Astrocyte of the hippocampus (primary cell): ENCODE measurements around the gene SET.
"Not testable (repeated sequence)": the region's sequence is repeated elsewhere in the genome, so short reads cannot be mapped to it uniquely, and the experiment has no call there.

Source experiments
- DNase-seq: peaks from one replicate; pipeline ENCODE4 v3.0.0; 2011; ENCODE audit warnings: low read depth, low spot score

SET gene, protein sequence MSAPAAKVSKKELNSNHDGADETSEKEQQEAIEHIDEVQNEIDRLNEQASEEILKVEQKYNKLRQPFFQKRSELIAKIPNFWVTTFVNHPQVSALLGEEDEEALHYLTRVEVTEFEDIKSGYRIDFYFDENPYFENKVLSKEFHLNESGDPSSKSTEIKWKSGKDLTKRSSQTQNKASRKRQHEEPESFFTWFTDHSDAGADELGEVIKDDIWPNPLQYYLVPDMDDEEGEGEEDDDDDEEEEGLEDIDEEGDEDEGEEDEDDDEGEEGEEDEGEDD

DNA sequence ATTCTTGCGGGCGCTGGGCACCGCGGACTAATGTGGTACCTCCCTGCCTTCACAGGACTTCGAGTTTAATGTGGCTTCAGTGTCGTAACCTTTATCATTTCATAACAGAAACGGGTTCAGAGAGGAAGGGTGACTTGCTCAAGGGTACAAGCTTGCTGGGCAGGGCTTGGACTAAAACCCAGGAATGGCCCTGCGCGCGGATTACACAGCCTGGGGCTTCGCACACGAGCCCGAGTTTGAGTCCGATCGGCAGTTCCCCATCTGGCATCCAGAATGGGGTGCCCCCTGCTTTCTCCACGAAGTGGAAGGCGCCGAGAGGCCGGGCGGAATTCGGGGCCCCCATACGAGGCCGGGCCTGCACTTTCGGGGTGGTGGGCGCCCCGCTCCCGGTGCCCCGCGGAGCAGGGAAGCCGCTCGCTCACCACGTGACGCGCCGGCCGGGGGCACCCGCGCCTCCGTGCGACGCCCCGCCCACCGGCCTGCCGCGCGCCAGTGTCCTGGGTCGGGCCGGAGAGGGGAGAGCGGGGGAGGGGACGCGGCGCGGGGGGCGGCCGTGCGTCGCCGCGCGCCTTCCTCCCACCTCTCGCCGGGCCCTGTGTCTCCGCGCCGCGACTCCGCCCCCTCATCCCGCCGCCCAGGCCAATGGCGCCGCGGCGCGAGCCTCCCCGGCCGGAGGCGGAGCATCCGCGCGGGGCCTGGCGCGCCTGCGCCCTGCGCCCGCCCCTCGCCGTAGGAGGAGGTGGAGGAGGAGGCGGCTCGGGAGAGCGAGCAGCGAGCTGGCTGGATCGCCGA is at the start of gene SET:
Gene SET (plus strand): TSS at position 722 of the 792 bp plus-strand sequence. CDS start 361 bp downstream, outside the sequence.
- DNase-seq: peak; percentile 99

DNA sequence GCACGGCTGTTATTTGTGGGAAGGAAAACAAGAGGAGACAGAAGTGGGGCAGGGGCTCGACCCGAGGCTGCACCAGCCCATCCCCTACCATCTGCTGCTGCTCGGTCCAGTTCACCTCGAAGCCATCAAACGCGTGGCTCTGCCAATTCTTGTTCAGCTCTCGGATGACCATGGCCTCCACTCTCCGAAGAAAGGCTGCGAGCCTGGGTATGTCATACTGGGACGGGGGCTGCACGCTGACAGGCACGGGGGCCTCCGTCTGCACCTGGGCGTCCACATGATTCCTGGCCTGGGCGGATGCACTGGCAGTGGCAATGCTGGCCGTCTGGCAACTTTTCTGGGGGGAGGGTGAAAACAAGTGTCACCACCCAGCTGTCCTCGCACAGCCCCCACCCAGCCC is 48.4 kb upstream of the SET start:
- no peak for DNase-seq

DNA sequence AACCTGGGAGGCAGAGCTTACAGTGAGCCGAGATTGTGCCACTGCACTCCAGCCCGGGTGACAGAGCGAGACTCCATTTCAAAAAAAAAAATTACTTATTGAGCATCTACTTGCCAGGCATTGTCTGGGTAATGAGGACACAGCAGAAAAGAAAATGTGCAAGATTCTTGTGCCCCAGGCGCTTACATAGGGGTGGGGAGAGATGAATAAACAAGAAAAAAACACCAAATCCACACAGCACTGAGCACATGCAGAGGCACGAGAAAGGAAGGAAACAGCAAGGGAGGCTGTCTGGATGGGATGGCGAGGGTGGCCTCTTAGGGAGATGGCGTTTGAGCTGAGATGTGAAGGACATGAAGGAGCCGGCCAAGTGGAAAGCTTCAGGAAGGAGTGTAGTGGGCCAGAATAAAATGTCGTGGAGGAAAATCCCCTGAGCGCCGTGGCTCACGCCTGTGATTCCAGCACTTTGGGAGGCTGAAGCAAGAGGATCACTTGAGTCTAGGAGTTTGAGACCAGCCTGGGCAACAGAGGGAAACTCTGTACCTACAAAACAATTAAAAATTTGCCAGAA is 46.3 kb upstream of the SET start:
- no peak for DNase-seq

DNA sequence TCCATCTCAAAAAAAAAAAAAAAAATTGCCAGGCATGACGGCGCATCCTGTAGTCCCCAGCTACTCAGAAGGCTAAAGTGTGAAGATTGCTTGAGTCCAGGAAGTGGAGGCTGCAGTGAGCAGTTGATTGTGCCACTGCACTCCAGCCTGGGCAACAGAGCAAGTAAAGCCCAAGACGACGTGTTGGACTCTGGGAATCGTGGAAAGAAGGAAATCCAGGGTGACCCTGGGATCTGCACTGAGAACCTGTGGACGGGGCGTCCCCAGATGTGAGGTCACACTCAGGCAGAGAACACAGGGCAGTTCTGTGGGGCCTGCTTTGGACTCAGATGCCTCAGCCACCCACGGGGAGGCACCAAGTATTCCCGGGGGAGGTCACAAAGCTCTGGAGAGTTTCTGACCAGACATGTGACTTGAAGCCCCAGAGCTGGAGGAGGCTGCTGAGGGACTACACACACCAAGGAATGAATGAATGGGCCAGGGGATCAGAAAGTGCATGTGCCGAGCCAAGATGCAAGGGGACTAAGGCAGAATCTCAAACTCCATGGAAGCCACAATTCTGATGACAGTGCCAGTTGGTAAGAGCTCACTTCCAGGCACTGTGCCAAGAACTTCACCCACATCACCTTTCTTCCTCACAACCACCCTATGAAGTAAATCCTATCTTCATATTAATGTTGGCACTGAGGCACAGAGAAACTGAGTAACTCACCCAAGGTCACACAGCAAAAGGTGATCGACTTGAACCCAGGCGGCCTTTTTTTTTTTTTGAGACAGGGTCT is 45.3 kb upstream of the SET start:
- no peak for DNase-seq

DNA sequence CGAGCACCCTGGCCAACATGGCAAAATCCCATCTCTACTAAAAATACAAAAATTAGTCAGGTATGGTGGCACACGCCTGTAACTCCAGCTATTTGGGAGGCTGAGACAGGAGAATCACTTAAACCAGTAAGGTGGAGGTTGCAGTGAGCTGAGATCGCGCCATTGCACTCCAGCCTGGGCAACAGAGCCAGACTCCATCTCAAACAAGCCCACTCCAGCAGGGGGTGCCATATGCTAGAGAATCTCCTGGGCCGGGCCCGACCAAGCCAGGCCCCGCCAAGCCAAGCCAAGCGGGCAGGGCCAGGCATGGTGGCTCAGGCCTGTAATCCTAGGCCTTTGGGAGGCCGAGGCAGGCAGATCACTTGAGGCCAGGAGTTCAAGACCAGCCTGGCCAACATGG is 40.8 kb upstream of the SET start:
- DNase-seq: peak; percentile 36

DNA sequence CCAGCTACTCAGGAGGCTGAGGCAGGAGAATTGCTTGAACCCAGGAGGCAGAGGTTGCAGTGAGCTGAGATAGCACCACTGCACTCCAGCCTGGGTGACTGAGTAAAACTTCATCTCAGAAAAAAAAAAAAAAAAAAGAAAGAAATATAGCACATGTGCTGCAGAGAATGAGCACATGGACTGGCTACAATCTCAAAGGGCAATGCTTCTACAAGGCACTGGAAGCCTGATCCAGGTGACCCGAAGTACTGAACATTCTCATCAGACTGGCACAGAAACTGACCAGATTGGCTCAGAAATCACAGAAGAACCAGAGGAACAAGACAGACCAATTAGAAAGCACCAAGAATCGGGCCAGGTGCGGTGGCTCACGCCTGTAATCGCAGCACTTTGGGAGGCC is 37.2 kb upstream of the SET start:
- no peak for DNase-seq

DNA sequence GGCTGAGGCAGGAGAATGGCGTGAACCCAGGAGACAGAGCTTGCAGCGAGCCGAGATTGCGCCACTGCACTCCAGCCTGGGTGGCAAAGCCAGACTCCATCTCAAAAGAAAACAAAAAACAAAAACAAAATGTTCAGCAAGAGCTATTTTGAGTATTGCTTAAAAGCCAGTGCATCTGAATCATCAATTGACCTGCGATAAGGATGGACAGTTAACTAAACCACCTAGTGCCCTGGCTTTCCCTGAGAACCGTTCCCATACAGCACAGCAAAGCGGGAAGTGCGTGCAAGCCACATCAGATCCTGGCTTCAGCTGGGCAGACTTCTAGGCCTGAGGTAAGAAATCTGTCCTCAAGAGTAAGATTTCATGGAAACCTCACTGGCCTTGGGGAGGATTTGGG is 35.1 kb upstream of the SET start:
- no peak for DNase-seq

DNA sequence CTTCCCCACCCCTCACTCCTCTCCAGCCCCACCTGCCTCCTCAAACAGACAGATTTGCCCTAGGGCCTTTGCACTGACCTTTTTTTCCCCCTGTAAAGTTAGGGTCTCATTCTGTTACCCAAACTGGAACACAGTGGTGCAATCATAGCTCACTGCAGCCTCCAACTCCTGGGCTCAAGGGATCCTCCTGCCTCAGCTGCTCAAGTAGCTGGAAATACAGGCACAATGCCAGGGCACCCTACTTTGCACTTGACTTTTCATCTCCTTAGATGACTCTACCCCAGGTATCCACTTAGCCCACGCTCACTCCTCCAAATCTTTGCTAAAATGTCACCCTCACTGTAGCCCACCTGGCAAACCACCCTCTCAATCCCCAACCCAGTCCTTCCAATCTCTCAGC is 34.5 kb upstream of the SET start:
- DNase-seq: no peak

DNA sequence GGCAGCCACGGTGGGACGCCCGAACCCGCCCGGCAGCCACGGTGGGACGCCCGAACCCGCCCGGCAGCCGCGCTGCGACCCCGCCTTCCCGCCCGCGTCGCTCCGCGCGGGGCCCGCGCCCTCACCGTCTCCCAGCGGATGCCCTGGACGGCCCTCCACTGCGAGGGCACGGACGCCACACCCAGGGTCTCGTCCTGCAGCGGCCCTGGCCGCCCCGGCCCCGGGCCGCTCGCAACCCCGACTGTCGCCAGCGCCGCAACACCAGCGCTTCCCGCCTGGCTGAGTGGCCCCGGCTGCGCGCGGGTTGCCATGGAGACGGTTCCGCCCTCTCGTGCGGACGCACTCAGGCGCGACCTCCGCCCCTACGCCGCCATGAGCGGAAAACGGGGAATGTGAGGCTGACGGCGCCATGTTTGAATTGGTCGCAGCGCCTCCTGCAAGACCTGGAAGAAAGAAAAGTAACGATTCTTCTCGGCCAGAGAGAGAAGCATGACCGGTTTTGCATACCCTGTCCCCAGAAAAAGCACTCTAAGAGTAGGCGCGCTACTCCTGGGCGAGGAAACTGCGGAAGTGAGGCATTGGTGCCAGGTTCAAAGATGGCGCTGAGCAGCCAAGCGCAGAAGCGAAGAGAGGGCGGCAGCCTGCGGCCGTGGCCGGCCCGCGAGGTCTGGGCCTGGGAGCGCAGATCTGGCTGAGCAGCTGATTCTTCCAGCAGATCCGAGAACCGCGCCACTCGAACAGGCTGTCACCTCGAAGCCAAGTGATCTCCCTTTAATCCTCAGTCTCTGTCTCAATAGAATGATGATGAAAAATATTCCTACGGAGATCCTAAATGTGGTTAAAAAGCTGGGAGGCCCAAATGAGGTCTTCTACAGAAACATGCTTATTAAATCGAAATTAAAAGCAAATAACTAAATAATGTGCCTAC is 32.3 kb upstream of the SET start, which contains the start of gene DYNC2I2:
Gene DYNC2I2 (minus strand): TSS at position 432 of the 928 bp plus-strand sequence. CDS start 121 bp downstream, at position 311.
- DNase-seq: peak; percentile 97

DNA sequence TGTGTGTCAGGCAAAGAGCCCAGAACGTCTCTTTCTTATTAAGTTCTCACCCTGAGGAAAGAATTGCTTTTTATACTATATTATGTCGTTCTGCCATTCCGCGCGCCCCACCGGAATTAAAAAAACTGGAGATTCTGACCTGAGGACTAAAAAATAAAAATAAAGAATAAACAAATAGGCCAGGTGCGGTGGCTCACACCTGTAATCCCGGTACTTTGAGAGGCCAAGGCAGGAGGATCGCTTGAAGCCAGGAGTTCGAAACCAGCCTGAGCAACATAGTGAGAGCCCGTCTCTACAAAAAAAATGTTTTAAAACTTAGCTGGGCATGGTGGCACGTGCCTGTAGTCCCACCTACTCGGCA is 31.7 kb upstream of the SET start:
- DNase-seq: no peak

DNA sequence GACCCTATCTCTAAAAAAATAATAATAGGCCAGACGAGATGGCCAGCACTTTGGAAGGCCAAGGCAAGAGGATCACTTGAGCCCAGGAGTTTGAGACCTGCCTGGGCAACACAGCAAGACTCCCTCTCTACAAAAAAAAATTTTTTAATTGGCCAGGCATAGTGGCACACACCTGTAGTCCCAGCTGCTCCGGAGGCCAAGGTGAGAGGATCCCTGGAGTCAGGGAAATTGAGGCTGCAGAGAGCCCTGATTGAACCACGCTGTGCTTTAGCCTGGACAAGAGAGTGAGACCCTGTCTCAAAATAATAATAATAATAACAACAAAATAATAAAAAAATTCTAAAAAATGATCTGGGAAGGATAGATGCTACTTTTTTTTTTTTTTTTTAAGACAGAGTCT is 31.2 kb upstream of the SET start:
- DNase-seq: no peak

DNA sequence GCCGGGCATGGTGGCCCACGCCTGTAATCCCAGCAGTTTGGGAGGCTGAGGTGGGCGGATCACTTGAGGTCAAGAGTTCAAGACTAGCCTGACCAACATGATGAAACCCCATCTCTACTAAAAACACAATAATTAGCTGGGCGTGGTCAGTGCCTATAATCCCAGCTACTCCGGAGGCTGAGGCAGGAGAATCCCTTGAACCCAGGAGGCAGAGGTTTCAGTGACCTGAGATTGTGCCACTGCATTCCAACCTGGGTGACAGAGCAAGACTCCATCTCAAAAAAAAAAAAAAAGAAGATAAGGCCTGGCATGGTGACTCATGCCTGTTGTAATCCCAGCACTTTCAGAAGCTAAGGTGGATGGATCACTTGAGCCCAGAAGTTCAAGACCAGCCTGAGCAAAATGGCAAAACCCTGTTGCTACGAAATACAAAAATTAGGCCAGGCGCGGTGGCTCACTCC is 22.5 kb upstream of the SET start:
- not testable (repeated sequence) for DNase-seq

DNA sequence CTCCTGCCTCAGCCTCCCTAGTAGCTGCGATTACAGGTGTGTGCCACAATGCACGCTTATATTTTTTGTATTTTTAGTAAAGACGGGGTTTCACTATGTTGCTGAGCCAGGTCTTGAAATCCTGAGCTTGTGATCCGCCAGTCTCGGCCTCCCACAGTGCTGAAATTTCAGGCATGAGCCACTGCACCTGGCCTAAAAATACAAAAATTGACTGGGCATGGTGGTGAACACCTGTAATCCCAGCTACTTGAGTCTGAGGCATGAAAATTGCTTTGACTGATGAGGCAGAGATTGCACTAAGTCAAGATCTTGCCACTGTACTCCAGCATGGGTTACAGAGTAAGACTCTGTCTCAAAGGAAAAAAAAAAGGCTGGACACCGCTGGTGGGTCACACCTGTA is 19.2 kb upstream of the SET start:
- DNase-seq: no peak

DNA sequence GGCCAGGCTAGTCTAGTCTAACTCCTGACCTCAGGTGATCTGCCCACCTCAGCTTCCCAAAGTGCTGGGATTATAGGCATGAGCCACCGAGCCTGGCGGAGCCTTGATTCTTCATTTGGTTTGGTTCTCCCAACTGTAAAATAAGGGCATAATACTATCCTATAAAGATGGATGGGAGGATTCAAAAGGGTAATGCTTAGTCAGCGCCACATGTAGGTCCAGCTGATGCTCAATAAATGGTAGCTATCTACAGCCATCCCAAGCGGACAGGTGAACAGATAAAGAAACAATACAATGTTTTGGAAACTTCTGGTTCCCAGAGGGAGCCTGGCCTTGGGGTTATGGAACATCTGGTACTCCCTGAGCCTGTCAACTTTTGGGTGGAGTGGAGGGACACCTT is 13.6 kb upstream of the SET start:
- no peak for DNase-seq

DNA sequence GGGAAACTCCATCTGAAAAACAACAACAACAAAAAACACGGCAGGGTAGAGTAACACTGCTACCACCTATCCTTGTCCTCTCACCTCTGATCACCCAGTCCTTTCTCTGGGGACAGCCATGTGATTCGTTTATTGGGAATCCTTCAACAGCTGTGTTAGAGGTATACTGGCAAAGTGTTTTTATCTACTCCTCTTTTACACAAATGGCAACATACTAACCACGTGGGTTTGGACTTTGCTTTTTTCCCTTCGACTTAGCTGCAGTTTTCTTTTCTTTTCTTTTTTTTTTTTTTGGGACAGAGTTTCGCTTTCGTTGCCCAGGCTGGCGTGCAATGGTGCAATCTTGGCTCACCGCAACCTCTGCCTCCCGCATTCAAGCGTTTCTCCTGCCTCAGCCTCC is 11.2 kb upstream of the SET start:
- no peak for DNase-seq

DNA sequence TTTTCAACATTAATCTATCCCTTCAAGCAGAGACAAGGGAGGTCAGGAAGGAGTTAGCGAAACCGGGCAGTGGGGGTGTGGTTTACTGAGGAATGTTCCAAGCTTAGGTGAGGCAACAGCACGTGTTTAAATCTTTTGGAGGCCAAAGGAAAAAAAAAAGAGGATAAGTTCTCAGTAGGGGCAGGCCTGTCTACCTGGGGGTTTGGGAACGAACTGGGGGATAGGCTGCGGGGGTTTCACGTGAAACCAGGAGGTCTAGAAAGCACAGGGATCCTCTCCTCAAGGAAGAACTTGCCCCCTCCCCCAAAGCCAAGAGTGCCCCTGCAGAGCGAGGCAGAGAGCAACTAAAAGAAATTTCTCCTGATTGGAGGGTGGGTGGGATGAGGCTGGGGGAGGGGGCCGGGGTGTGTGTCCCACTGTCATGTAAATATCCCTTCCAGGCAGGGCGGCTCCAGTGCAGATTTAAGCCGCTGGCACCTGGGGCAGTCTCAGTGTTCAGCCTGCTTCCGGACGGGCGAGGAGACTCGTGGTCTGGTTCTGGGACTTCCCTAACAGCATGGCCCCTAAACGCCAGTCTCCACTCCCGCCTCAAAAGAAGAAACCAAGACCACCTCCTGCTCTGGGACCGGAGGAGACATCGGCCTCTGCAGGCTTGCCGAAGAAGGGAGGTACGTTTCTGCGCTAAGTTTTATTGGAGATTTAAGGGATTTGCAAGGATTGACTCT is 5.5 kb upstream of the SET start:
- peak; percentile 64 for DNase-seq

DNA sequence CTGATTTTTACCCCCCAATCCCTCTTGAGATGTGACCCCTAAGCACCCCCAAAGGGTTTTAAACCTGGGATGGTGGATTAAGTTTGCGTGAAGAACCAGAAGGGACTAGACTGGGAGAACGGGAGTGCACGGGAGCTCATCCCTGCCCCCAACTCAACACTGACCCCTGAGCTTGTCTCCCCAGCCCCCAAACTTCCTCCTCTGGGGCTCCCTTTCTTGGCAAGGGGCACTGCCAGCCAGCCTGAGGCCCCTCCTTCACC is 5.0 kb upstream of the SET start:
- DNase-seq: no peak

DNA sequence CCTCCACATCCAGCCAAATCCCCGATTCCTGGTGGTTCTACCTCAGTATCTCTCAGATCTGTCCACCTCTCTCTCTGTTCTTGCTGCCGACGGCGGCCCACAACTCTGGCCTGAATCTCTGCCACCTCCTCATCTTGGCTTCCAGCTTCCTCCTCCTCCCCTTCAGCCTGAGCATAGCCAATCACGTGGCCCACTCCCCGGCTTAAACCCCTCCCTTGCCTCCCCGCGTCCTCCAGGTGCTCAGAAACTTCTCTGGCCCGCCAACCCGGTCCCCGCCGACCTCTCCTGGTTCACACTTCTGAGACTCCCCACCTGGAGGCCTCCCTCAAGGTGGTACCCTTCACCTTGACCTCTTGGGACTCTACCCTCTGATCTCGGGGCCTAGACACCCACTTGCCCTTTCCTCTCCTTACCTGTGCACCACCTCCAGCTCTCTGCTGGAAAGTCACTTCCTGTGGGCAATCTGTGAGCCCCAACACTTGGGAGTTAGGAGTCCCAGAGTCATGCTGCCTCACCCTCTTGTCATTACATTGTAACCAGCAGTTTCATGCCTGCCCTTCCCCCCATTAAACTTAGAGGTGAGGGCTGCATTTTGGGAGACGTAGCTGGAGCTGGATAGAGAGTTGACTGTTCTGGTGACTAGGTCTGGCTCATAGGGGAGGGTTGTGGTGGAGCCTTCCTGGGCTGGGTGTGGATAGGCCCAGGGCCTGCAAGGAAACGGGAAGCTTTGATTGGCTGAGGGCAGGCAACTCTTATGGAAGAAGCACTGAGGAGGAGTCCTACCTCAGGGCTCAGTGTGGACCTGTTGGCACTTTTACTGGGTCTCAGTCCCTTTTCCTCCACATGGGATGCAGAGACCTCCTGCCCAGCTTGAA is 4.5 kb upstream of the SET start:
- peak; percentile 81 for DNase-seq
